Epidermal melanocyte (primary cell): Measurements from ENCODE around the gene SLX9.

Source experiments
- DNase-seq: peaks from one replicate; pipeline ENCODE4 v3.0.0; 2011; ENCODE audit warnings: low spot score; ENCODE audit not compliant: insufficient read length

Gene SLX9, protein sequence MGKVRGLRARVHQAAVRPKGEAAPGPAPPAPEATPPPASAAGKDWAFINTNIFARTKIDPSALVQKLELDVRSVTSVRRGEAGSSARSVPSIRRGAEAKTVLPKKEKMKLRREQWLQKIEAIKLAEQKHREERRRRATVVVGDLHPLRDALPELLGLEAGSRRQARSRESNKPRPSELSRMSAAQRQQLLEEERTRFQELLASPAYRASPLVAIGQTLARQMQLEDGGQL

DNA sequence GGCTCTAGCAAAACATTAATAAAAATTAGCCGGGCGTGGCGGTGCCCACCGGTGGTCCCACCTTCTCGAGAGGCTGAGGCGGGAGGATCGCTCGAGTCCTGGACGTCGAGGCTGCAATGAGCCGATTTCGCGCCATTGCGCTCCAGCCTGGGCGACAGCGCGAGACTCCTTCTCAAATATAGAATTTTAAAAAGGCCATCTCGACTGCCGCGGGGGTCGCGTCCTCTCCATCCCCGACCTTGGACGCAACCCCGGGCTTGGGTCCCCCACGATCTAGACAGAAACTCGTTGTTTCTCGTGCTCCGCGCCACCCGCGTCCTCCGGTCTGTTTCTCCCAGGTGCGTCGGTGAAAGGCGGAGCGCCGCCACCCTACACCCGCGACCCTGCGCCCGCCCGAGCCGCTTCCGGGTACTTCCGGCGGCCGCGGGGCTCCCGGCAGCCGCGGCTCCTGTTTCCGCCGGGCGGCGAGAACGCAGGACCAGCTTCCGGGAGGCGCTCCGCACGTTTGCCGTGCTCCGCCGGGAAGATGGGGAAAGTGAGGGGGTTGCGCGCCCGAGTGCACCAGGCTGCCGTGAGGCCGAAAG is at the start of gene SLX9:
Gene SLX9 (plus strand): TSS at position 498 of the 584 bp plus-strand sequence. CDS start 29 bp downstream, at position 527.
- peak; percentile 94 for DNase-seq

DNA sequence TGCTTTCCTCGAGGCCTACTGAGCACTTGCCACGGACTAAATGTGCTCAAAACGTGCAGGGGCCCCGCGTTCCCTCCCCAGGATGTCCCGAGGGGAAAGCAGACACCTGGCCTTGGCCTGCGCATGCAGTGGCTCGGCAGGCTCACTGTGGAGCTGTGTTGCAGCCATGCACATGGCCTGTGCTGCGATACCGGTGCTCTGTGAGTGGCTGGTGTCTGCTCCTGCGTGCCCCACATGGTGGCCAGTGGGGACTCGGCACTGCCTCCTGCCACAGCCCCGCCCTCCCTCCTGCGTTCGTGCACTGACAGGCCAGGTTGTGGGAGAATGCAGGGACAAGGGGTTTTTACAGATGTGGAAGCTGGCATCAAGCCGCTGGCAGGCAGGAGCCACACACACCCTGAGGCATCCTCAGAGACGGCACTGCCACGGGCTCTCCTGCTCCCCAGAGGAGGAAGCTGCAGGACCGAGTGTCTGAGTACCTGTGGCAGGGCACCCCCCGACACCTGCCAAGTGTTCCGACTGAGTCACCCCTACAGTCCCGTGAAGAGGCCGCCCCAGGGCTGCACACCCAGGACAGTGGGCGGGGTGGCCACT is 49.4 kb upstream of the SLX9 start:
- DNase-seq: no peak

DNA sequence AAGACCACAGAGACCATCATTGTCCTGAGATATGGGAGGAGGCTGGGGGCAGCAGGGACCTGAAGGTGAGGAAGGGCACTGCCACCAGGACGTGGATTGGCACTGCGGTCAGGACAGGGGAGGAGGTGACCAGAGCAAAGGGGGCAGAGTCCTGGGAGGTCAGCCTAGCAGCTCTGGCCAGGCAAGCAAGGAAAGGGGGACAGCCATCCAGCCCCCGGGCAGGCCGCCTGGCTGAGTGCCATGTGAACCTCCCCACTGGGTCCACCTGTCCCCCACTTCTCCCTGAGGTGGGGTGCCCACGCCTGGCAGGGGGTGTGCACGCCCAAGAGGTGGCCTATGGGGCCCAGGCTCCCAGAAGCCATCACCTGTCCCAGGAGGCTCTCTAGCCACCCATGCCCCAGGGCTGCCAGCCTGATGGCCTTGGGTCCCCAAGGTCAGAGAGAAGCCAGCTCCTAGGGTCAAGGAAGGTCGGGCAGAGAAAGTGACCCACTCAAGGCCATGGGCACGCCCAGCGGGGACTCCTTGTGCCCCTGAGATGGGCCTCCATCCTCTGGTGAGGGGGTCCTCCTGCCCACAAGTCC is 48.8 kb upstream of the SLX9 start:
- DNase-seq: no peak

DNA sequence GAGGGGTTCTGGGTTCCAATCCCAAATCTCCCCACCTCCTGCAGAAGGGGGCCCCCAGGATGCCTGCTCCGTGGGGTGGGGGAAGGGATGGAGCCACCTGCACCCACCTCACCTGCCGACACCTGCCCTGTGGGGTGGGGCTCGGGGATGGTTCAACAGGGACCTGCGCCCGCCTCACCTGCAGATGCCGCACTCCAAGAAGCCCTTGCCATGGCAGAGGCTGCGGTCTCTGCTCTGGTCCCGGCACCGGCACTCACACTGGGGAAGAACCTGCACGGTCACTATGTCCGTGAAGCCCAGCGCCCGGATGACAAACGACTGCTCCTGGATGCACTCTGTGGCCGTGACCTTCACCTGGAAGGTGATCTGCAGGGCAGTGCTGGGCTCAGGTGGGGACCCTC is 48.2 kb upstream of the SLX9 start:
- no peak for DNase-seq

DNA sequence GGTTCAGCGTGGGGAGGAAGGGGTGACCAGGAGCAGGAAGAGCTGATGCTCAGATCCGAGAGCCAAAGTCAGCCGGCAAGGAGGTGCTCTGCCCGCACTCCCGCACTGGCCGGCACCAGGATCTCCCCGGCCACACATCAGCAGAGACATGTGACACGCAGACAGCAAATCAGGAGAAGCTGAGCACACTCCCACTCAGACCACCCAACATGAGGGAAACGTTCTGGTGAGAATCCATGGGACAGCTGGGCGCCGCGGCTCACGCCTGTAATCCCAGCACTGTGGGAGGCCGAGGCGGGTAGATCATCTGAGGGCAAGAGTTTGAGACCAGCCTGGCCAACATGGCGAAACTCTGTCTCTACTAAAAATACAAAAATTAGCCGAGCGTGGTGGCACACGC is 47.7 kb upstream of the SLX9 start:
- DNase-seq: no peak

DNA sequence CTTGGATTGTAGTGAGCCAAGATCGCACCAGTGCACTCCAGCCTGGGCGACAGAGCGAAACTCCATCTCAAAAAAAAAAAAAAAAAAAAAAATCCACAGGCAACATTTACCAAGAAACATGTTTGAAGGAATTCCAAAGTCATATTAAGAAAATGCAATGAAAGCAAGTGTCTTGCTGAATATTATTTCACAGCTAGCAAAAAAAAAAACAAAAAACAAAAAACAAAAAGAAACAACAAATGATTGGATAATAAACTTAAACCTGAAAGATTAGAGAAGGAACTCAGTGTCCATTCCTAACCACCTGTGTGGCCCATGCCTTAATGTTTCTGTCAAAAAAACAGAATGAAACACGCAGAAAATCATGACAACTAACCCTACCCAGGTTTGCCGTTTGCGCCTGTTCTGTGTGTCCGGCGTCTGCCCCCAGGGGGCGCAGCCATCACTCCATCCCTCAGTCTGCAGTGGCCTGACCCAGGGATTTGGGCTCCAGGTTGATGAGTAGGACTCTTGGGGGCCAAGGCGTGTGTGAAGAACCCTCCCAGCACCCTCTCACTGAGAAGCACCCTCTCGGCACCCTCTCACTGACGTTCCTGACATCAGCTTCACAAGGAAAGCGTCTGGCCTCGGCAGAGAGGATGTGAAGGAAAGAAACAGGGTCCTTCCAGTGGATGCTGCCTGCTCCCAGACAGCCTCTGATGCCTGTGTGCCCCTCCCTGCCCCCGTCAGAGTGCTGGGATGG is 47.1 kb upstream of the SLX9 start:
- peak; percentile 63 for DNase-seq

DNA sequence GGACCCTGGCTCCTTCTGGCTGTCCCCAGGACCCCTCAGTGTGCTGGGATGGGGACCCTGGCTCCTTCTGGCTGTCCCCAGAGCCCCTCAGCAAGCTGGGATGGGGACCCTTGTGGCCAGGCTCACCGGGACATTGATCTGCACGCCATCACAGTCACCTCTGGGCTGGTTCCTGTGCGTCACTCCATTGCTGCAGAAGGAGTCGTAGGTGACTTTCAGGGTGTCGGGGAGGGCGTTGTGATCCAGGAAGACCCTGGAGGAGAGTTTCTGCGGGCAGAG is 46.6 kb upstream of the SLX9 start:
- DNase-seq: no peak

DNA sequence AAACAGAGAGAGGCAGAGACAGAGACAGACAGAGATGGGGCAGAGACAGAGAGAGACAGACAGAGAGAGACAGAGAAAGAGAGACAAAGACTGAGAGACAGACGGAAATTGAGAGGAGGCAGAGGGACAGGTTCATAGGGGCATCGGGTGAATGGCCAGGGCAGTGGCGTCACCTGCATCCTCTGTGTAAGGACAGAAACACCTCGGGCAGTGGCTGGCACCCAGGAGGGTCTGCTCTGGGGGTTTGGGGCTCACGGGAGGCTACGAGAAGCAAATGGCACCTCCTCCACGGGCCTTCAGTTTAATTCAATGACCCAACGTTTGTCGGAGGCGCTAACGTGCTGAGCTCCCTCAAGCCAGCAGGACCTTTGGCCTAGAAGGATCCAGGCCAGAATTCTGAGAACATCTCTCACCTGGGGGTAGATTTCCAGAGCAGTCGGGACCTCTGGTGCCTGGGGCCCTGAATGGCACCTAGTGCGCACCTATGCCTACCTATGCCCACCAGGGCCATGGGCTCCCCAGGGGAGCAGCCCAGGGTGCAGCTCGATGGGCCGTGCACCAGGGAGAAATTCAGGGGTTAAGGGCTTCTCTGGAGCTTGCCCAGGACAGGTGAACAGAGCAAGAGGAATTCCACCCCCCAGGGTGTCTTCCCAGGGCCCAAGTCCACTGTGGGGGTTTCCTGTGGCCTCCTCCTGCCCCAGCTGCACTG is 45.7 kb upstream of the SLX9 start:
- DNase-seq: no peak

DNA sequence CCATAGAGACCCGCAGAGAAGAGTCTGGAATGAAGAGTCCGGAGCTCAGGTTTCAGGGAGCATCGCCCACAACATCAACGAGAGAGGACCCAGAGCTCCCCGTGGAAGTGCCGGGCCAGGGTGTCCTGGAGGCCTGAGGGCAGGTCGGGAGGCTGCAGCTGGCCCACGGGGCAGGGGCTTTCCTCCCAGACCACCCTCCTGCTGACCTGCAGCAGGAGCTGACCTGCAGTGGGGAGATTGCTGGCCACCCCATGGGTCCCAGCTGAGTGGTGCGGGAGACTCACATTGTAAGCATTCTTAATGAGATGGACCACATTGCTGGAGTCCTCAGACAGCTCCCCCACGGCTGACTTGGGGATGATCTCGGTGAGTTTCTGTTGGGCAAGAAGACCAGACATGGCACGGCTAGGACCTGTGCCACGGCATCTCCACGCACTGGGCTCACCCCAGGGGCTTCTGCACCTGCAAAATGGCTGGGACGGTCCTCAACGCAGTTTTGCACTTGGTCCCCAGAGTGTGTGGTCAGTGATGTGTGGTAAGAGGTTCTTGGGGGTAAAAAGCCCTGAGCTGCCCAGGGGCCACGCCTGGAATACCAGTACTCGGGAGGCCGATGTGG is 45.0 kb upstream of the SLX9 start:
- no peak for DNase-seq

DNA sequence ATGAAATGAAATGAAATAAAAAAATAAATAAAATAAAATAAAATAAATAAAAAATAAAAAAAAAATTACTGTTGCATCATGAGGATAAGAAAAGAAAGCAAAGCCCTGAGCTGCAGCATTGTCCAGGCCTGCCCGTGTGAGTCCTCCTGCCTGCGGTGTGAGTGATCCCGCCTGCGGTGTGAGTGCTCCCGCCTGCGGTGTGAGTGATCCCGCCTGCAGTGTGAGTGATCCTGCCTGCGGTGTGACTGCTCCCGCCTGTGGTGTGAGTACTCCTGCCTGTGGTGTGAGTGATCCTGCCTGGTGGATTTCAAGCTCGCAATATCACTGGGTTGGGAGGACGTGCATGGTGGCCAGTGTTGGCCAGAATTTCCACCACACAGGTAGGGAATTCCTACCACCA is 44.0 kb upstream of the SLX9 start:
- DNase-seq: no peak

DNA sequence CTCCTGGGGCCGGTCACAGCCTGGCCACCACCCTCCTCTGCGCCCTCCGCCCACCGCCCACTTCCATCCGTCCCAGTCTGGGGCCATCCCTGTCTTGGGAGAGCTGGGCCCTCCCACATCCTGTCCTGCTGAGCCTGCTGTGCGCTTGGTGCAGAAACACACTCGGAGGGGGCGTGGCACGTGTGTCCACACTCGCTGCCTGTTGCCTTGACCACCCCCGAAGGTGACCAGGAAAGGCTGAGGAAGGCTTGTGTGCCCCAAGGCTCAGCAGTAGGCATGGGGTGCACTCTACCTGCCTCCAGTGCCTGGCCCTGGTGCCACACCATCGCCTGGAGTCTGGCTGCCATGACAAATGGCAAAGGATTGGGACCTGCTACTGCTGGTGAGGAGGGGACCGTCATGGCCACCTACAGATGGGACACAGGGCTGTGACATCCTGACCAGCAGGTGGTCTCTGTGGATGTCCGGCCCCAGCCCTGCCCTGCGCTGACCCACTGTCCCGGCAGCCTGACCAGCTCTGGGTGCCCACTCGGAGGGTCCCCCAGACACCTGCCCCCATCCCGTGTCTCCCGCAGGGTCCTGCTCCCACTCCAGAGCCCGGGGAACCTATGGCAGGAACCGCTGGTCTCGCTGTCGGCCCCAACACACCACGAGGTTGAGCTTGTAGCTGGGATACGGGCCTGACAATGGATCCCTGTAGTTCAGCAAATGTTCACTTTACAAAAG is 43.1 kb upstream of the SLX9 start:
- DNase-seq: no peak

DNA sequence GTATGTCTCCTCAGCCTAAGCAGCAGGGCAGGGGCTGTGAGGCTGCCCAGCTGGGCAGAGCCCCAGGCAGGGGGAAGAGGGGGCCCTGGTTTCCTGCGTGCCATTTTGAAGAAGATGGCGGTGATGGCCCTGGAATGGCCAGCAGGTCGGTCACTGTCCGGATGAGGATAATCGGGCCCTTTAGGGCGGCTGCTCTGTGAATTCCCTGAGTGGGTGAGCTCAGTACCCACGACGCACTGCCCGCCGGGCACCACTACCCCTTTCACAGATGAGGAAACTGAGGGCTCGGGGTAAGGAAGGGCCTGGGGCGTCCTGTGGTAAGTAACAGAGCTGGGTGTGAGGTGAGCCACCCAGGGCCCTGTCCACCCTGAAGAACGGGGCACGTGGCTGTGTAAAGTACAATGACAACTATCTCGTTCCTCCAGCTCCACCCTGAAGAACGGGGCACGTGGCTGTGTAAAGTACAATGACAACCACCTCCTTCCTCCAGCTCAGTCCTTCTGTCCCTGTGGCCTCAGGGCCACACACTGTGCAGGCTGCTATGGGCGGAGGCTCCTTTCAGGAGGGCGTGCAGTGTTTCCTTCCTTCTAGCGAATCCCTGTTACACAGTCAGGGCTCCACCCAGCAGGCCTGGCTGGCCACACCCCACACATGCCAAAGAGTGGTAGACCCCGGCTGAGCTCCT is 42.4 kb upstream of the SLX9 start:
- no peak for DNase-seq

DNA sequence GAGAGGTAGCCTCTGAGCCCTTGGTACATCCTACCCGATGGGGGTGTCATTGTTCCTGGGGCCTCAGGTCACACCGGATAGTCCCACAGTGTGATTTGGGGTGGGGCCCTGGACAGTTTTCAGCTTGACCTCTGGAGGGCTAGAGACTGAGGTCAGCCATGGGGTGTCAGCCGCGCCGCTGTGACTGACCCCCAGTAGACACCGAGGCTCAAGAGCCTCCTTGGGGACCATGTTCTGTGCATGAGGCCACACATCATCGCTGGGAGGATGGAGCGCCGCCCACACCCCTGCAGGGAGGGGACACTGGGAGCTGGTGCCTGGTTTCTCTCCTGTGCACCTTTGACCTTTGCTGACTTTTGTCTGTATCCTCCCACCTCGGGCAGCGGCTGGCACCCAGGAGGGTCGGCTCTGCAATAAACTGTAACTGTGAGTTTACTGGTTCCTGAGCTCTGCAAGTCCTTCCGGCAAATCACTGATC is 41.8 kb upstream of the SLX9 start:
- no peak for DNase-seq

DNA sequence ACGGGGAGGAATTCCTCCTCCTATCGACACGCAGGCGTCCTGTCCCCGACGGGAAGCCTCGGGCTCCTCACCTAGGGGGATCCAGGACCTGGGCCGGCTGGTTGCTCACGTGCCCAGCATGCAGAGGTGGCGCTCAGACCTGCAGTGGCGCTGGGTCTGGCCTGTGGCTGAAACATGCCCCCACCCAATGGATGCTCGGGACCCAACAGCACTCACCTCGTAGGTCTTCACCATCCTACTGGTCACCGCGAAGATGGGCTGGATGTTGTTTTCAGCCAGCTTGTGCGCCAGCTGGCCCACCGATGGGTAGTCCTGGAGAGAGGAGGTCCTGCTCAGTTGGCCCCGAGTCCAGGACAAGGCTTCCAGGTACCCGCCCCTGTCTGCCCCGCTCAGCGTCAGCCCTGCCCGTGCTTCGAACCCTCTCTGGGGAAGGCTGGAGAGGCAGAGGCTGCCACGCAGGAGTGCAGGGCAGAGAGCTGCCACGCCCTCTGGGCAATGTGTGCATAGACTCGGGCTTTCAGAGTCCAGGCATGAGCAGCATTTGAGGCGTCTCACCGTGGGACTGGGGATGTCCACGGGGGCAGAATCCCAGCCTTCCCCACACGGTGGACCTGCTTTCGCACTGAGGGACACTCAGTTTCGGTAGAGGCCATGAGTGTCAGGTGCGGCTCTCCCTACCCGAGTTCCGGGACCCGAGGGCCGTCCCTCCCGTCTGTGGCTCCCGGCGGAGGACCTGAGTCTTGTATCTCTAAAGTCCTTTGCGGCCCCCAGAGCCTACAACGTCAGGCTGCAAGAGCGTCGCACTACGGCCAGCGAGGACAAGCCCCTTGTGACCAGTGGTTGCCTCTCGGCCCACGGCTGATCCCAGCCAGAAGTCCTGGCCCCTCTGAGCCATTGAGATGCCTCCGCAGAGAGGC is 40.7 kb upstream of the SLX9 start:
- no peak for DNase-seq

DNA sequence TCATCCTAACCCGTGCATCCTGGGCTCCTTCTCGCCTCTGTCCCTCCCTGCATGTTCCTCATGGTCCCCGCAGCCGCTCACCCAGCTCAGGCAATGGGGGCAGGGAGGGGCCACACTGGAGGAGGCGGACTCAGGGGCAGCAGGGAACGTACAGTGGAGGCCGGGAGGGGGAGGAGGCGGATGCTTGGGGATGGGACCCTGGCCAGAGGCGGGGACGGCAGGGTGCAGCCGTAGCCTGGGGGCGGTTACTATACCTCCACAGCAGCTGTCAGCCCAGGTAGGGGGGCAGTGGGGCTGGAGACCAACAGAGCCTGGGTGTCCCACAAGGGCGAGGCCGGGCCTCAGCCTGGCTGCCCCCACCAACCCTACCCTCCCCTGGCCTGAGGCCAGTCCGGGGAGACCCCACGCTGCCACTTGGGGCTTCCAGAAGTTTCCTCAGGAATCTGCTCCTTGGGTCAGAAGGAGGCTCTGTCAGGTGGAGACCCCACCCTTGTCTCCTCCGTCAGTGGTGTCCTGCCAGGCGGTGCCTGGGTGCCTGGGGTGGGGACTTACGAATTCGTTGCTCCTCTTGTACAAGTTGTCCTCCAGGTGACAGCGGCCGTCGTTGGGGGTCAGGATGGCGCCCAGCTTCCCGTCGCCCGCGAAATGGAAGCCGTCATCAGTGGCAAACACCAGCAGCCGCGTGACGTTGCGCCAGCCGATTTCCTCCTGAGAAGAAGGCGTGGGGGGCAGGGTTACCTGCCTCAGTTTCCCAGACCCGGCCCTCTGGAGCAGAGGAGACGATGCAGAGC is 39.9 kb upstream of the SLX9 start:
- DNase-seq: no peak

DNA sequence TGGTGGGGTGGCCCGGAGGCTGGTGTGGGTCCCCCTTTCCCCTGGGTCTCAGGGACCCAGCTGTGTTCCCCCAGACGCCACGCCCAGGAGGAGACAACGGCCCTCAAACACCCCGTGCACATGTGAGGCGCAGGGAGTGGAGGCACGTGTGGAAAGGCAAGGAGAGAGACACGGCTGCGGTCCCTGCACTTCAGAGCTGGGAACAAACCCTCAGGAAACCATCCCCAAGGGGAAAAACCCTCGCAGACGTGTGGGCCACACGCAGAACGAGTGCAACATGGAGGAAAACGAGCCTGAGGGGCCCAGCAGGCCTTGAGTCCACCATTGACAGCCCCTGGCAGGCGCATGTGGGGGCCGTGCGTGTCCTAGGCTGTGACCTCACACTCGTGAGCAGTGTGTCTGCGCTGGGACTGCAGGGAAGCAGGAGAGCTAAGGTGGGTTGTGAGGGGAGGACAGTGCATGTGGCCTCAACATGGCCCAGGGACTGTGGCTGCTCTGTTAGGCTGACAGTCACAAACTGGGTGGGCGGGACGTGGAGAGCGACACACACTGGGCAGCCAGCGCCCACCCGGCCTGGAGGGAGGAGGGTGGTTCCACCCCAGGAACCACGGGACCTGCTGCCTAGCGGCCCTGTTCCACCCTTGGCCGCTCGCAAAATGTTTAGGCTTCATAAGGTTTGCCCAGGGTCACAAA is 39.1 kb upstream of the SLX9 start:
- DNase-seq: no peak

DNA sequence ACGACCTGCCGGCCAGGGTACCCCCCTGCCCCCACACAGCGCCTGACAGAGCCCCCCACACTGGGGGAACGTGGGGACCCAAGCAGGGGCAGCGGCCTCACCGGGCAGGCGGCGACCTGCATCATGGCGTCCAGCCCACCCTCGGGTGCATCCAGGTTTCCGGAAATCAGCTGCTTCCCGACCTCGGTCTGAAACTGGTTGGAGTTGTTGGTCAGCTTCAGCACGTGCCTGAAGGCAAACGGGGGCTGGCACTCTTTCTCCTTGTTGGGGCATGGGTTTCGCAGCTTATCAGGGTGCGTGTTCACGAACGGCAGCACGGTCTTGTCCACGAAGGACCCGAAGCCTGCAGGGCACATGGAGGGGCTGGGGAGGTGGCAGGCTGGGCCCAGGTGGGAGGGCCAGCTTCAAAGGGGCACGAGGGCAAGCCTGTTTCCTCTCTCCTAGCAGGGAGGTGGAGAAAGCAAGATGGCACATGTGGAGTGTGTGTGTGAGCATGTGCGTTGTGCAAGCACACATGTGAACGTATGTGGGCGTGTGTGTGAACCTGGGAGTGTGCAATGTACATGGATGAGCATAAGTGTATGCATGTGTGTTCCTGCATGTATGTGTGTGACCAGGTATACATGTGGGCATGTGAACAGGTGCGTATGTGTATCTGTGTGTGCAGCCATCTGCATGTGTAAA is 38.3 kb upstream of the SLX9 start:
- DNase-seq: no peak
